COLO829 (cell line): ENCODE results near the gene IL11.

Source experiments
- DNase-seq: peaks from one replicate; pipeline ENCODE4 v3.0.0; 2012; ENCODE audit warnings: low spot score

IL11 gene

GRCh38 chr19:55372316-55373081, 2.2 kb upstream of the IL11 start:
- DNase-seq: no peak

GRCh38 chr19:55369653-55370304, 484 bp downstream of the IL11 start:
- DNase-seq: peak; percentile 54

GRCh38 chr19:55368701-55369563, 1.3 kb downstream of the IL11 start:
- DNase-seq: no peak

GRCh38 chr19:55368106-55368505, 2.2 kb downstream of the IL11 start:
- no peak for DNase-seq

- DNase-seq: no peak
These were observed 3.5 kb downstream of the IL11 start for GRCh38 chr19:55366790-55367189.

- no peak for DNase-seq
These were observed 4.3 kb downstream of the IL11 start for GRCh38 chr19:55365964-55366363.

- DNase-seq: no peak
These were observed 5.0 kb downstream of the IL11 start for GRCh38 chr19:55365245-55365644.

- no peak for DNase-seq
These were observed 7.1 kb downstream of the IL11 start, which contains the start of gene GARIN5B for GRCh38 chr19:55362990-55363716. GARIN5B (minus strand) TSS chr19:55363260; CDS start chr19:55363066, 194 bp downstream.

- no peak for DNase-seq
These were observed 7.9 kb downstream of the IL11 start for GRCh38 chr19:55362174-55362989.

- no peak for DNase-seq
These were observed 9.4 kb downstream of the IL11 start for GRCh38 chr19:55360902-55361301.

GRCh38 chr19:55358943-55359908, 11.0 kb downstream of the IL11 start:
- no peak for DNase-seq

GRCh38 chr19:55358493-55358892, 11.8 kb downstream of the IL11 start:
- no peak for DNase-seq

- peak; percentile 22 for DNase-seq
These were observed 14.9 kb downstream of the IL11 start for GRCh38 chr19:55355213-55355821.

- DNase-seq: no peak
These were observed 15.5 kb downstream of the IL11 start, which contains the start of gene COX6B2 for GRCh38 chr19:55354698-55355212. COX6B2 (minus strand) TSS chr19:55354719; CDS start chr19:55354521, 198 bp downstream.

- DNase-seq: peak; percentile 91
These were observed 16.2 kb downstream of the IL11 start for GRCh38 chr19:55353803-55354697.

- DNase-seq: no peak
These were observed 16.9 kb downstream of the IL11 start for GRCh38 chr19:55353356-55353802.

GRCh38 chr19:55352549-55353145, 17.6 kb downstream of the IL11 start:
- no peak for DNase-seq
